NCI-H2081 treated with DMSO at 0.1 percent for 48 hours (cell line): ENCODE measurements around the gene ABCC6.
"Not testable (repeated sequence)": the region's sequence is repeated elsewhere in the genome, so short reads cannot be mapped to it uniquely, and the experiment has no call there.

Experiments used
- DNase-seq: peaks from one replicate; lab custom pipeline; 2025; lab: John Stamatoyannopoulos, UW

The ABCC6 gene

DNA sequence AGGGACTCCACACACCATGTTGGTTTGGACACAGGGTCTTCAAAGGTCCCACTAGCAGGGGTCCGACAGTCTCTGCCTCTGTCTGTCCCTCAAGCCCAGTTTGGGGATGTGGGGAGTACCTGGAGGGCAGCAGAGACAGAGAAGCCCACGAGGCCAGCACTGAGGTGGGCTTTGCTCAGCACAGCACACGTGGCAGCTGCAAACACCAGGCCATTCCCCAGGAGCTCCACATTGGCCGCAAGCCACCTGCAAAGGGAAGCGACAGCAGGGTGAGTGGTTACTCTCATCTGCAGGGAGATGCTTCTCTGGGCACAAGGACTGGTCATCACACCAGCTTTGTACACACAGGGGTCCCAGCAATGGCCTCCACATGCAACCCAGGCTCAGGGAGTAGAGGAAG lies 62.0 kb downstream of the ABCC6 start:
- DNase-seq: no peak

DNA sequence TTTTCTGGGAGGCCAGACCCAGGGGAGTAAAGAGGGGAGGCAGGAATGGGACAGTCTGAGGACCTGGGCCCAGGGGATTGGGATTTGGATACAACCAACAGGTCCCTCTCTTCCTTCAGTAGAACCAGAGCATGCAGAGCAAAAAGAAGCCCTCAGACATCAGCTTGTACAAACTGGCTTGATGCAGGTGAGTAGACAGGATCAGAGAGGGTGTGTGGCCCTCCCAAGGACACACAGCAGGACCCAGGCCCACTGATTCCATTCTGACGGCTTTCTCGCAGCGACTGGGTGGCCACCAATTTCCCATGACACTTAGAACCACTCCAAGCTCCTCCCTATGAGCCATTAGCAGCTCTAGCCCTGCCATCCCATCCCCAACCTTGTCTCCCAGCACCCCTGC lies 63.6 kb downstream of the ABCC6 start:
- DNase-seq: no peak

- DNase-seq: no peak
Measured at GRCh38 chr16:16158741-16159374, 64.4 kb downstream of the ABCC6 start.

- DNase-seq: no peak
Measured at GRCh38 chr16:16158082-16158658, 65.1 kb downstream of the ABCC6 start.

GRCh38 chr16:16157166-16157565 lies 66.1 kb downstream of the ABCC6 start:
- no peak for DNase-seq

DNA sequence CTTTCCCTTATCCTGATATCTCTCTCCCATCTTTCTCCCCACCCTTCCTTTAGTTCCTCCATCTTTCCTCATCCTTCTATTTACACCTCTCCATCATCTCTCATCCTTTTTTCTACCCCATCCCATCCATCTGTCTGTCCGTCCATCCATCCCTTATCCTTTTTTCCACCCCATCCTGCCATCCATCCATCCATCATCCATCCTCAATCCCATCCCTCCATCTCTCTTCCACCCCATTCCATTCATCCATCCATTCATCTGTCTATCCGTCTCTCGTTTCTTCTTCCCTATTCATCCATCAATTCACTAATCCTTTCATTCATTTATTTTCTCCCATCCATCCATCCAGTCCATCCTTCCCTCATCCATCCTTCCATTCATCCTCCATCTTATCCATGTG lies 68.1 kb downstream of the ABCC6 start:
- no peak for DNase-seq

DNA sequence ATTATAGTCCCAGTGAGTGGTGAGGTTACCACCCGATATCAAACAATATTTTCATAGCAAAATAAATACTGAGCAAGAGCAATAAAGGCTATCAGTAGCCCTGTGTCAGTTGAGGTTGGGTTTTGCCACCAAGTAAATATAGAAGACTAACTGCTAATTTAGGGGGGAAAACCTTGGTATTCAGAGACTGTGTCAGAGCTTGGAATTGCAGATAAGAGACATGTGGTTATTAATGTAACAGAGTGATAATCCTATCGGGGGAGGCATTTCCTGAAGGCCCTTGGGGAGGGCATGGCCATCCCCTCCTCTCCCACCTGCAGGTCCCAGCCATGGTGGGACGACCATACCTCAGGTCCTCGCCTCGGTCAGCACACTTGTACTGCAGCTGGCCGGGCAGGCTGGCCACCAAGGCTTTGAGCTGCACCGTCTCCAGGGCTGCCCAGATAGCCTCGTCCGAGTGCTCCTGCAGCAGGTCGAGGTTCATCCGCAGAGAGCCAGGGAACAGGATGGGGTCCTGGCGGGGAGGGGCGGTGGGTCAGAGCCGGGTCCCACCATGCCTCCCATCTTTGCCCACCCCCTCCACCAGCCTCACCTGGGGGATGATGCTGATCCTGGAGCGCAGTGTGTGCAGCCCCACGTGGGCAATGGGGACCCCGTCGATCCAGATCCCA lies 68.9 kb downstream of the ABCC6 start:
- no peak for DNase-seq

DNA sequence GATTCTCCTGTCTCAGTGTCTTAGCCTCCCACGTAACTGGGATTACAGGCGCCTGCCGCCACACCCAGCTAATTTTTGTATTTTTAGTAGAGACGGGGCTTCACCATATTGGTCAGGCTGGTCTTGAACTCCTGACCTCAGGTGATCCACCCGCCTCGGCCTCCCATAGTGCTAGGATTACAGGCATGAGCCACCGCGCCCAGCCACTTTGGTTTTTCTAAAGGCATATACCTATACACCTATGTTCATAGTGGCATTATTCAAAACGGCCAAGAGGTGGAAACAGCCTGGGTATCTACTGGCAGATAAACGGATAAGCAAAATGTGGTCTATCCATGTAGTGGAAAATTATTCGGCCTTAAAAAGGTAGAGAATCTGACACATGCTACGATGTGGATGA lies 70.3 kb downstream of the ABCC6 start:
- not testable (repeated sequence) for DNase-seq

DNA sequence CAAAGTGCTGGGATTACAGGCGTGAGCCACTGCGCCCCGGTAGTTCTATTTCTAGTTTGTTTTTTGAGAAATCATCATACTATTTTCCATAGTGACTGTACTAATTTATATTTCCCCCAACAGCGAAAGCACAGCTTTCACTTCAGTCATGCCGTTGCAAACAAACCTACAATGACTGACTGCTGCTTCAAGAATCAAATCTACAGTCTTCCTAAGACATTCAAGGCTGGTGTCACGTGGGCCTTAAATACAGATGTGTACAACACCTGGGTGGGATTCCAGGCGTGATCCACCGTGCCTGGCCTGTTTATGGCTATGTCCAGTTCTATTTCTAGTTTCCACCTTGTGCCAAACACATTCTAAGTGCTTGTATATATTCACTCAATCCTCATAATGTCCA lies 72.0 kb downstream of the ABCC6 start:
- no peak for DNase-seq

DNA sequence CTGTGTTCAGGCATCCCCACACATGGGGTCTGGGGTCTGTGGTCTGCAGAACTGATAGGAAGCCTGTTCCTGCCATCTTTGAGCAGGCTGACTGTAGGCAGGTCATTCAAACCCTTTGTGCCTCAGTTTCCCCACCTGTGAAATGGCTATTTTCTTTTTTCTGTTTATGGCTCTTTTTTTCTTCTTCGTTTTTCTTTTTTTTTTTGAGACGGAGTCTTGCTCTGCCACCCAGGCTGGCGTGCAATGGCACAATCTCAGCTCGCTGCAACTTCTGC lies 72.5 kb downstream of the ABCC6 start:
- DNase-seq: no peak

- no peak for DNase-seq
Measured at GRCh38 chr16:16150117-16150877, 73.0 kb downstream of the ABCC6 start.

- DNase-seq: no peak
Measured at GRCh38 chr16:16149710-16150116, 73.6 kb downstream of the ABCC6 start.

GRCh38 chr16:16148755-16149154 lies 74.5 kb downstream of the ABCC6 start:
- no peak for DNase-seq

- DNase-seq: not testable (repeated sequence)
Measured at GRCh38 chr16:16148000-16148599, 75.2 kb downstream of the ABCC6 start.

GRCh38 chr16:16147316-16147999 lies 75.8 kb downstream of the ABCC6 start:
- no peak for DNase-seq

DNA sequence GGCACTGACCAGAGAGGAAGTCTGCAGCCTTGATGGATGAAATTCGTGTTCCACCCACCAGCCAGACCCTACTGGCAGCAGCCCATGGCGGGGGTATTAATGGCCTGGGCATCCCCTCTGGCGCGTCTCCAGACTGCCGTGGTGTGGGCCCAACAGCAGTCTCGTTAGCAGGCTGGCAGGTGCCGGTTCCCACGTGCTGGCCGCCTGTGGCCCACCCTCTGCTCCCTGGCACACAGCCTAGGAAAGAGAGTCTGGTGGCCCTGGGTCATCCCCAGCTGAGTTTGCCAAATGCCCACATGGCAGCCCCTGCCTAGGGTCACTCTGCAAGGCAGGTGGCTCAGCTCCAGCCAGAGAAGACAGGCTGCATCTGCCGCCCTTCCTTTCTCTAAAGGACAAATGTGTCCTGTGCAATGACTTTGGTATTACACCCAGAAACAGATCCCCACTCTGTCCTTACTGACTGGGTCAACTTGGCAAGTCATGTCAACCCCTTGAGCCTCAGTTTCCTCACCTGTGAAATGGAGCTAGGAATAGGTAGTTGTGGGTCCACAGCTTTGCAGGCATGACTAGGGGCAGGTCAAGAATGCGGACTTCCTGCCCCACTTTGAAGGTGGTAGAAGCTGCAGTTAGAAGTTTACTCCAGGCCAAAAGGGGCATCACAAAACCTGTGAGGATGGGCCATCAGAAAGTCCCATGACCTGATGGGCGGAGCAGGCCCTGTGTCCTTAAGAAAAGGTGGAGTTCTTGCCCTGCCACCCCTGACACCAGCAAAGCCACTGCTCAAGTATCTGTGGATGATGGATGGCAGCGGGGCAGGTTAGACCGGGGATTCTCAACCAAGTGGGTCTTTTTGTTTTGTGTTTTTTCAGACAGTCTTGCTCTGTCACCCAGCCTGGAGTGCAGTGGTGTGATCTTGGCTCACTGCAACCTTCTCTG lies 76.6 kb downstream of the ABCC6 start:
- no peak for DNase-seq

GRCh38 chr16:16145286-16145685 lies 78.0 kb downstream of the ABCC6 start:
- DNase-seq: no peak

DNA sequence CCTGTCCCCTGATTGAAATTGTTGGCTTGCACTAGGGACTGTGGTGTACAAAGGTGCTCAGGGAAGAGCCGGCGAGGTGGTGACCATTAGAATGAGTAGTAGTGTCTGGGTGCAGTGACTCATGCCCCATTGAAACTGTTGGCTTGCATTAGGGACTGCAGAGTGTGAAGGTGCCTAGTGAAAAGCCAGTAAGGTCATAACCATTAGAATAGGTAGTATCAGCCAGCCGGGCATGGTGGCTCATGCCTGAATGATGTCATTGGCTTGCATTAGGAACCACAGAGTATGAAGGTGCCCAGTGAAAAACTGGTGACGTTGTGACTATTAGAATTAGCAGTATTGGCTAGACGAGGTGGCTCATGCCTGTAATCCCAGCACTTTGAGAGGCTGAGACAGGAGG lies 78.9 kb downstream of the ABCC6 start:
- DNase-seq: no peak

DNA sequence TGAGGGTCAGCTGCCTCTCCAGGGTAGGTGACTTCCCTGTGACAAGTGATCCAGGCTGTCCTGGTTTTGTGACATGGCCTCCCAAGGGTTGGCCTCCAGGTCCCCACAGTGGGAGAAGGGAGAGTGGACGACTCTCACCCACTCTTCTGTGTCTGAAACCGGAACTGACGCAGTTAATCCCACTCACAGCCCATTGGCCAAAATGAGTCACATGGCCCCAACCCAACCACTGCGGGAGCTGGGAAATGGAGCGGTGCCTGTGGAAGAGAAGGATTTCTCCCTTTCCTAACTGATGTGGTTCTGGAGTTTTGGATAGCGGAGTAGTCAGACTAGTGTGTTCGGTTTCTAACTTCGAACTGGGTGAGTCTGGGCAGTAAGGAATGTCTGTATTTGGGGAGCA lies 79.4 kb downstream of the ABCC6 start:
- no peak for DNase-seq

DNA sequence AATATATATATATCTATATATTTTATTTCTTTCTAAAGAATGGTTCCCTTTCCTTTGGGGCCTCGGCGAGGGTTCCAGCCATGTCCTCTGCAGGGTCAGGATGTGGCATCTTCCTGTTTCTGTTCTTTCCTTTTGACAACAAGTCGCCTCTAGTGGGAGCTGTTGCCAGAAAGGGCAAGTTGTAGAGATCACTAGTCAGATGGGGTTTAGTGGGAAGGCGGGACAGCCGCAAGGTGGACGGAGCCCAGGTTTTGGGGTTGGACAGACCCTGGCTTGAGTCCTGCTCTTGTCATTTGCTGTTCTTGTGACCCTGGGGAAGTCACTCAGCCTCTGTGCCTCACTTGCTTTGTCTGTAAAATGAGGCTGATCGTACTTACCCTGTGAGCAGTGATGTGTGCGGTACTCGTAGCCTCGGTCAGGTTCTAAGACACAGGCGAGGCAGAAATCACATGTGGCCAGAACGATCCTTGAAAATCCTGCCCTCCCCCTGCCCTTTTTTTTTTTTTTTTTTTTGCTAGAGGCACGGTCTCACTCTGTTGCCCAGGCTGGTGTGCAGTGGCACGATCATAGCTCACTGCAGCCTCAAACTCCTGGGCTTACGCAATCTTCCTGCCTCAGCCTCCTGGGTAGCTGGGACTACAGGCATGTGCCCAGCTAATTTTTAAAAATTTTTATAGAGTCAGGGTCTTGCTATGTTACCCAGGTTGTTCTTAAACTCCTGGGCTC lies 80.1 kb downstream of the ABCC6 start:
- no peak for DNase-seq
